ENCODE measurements around the gene NEK7. TPM values are rescaled to one million over a fixed set of nuclear protein-coding genes. Genes with fewer than 3 reads are reported as not detected.

The NEK7 gene
- polyA plus RNA-seq, 1 donor (not counting 4 experiments of a cell fraction or from before 2014, with no cell fraction given): 56.8 TPM

- no peak for TF ChIP-seq EZH2 (IDR thresholded peaks at IDR 0.05; ENCODE audit: low read length)
- TF ChIP-seq, protein P1, sequence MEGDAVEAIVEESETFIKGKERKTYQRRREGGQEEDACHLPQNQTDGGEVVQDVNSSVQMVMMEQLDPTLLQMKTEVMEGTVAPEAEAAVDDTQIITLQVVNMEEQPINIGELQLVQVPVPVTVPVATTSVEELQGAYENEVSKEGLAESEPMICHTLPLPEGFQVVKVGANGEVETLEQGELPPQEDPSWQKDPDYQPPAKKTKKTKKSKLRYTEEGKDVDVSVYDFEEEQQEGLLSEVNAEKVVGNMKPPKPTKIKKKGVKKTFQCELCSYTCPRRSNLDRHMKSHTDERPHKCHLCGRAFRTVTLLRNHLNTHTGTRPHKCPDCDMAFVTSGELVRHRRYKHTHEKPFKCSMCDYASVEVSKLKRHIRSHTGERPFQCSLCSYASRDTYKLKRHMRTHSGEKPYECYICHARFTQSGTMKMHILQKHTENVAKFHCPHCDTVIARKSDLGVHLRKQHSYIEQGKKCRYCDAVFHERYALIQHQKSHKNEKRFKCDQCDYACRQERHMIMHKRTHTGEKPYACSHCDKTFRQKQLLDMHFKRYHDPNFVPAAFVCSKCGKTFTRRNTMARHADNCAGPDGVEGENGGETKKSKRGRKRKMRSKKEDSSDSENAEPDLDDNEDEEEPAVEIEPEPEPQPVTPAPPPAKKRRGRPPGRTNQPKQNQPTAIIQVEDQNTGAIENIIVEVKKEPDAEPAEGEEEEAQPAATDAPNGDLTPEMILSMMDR (optimal IDR thresholded peaks at IDR 0.05 in 1 of 3, IDR thresholded peaks at IDR 0.05 in 1 of 3, conservative IDR thresholded peaks at IDR 0.05 in 1 of 3; ENCODE audit: extremely low read depth in 1 of 3, insufficient read depth in 2 of 3, low read length in 3 of 3): no peak
- Histone ChIP-seq H3K27ac (ENCODE audit: control insufficient read depth, insufficient read depth, low read length) (peak overlapping the region; percentile 17), H3K9me3 (ENCODE audit: control insufficient read depth, low read depth, low read length) (no peaks in the 10 kb centered on the region), H3K9ac (ENCODE audit: control insufficient read depth, extremely low read depth, insufficient read depth, low read length) (no peak overlapping the region), H3K4me3 (ENCODE audit: control insufficient read depth in 2 of 3, extremely low read depth in 1 of 3, insufficient read depth in 2 of 3, low read depth in 1 of 3, low read length in 3 of 3) (no peak overlapping the region), H3K4me2 (ENCODE audit: control insufficient read depth, extremely low read depth, insufficient read depth, low read depth, low read length) (peak overlapping the region; percentile 22), H3K4me1 (ENCODE audit: control insufficient read depth, extremely low read depth, insufficient read depth, low read length) (peaks cover 17% of the 10 kb centered on the region), H3K9me1 (ENCODE audit: control insufficient read depth, extremely low read depth, insufficient read depth, low read length) (no peaks in the 10 kb centered on the region), H3K36me3 (ENCODE audit: control insufficient read depth in 2 of 2, extremely low read depth in 1 of 2, insufficient read depth in 2 of 2, low read length in 2 of 2) (no peaks in the 10 kb centered on the region), H4K20me1 (ENCODE audit: control insufficient read depth, extremely low read depth, insufficient read depth, low read length) (no peaks in the 10 kb centered on the region), H3K79me2 (ENCODE audit: control insufficient read depth, insufficient read depth, low read length) (peaks cover 85% of the 10 kb centered on the region), H3K27me3 (ENCODE audit: control insufficient read depth, extremely low read depth, insufficient read depth, low read length) (no peaks in the 10 kb centered on the region), H2AFZ (ENCODE audit: control insufficient read depth, low read length) (no peak overlapping the region)
- FAIRE-seq: no peak
- dilution Hi-C loops (cut with MboI; ENCODE audit: extremely low pct_ligation_motif_present, low sequenced_read_pairs): no loop called here
- DNase-seq (ENCODE audit: low read depth, low spot score): no peak
These were observed 4.3 kb downstream of the NEK7 start for GRCh38 chr1:198160946-198161614.

DNA sequence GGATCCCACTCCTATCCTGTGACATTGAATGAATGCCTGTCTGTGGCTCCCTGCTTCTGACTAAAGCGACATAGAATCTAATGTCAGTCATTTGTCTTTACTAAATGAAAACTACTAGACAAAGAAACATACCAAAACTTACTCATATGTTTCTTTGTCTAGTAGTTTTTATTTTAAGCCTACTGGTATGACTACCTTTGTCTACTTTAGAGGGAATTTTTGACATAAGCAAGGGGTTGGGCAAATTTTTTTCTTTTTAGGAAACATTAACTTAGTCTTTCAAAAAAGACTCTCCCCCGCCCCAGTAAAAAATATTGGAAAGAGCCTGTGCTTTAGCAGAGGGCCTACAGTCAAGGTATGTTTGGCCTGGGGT, 4.9 kb downstream of the NEK7 start:
- DNase-seq (ENCODE audit: low read depth, low spot score) (no peak), FAIRE-seq (peak; percentile 17)
- Histone ChIP-seq H3K9me1 (ENCODE audit: control insufficient read depth, extremely low read depth, insufficient read depth, low read length) (no peaks in the 10 kb centered on the region), H2AFZ (ENCODE audit: control insufficient read depth, low read length) (no peak overlapping the region), H3K4me3 (ENCODE audit: control insufficient read depth in 2 of 3, extremely low read depth in 1 of 3, insufficient read depth in 2 of 3, low read depth in 1 of 3, low read length in 3 of 3) (no peak overlapping the region), H3K36me3 (ENCODE audit: control insufficient read depth in 2 of 2, extremely low read depth in 1 of 2, insufficient read depth in 2 of 2, low read length in 2 of 2) (no peaks in the 10 kb centered on the region), H3K4me2 (ENCODE audit: control insufficient read depth, extremely low read depth, insufficient read depth, low read depth, low read length) (no peak overlapping the region), H3K27me3 (ENCODE audit: control insufficient read depth, extremely low read depth, insufficient read depth, low read length) (no peaks in the 10 kb centered on the region), H3K27ac (ENCODE audit: control insufficient read depth, insufficient read depth, low read length) (peak overlapping the region; percentile 17), H3K9me3 (ENCODE audit: control insufficient read depth, low read depth, low read length) (no peaks in the 10 kb centered on the region), H3K79me2 (ENCODE audit: control insufficient read depth, insufficient read depth, low read length) (peaks cover 91% of the 10 kb centered on the region), H3K4me1 (ENCODE audit: control insufficient read depth, extremely low read depth, insufficient read depth, low read length) (peaks cover 19% of the 10 kb centered on the region), H4K20me1 (ENCODE audit: control insufficient read depth, extremely low read depth, insufficient read depth, low read length) (no peaks in the 10 kb centered on the region), H3K9ac (ENCODE audit: control insufficient read depth, extremely low read depth, insufficient read depth, low read length) (no peak overlapping the region)
- dilution Hi-C loops (cut with MboI; ENCODE audit: extremely low pct_ligation_motif_present, low sequenced_read_pairs): no loop called here
- TF ChIP-seq, protein P1 (optimal IDR thresholded peaks at IDR 0.05 in 1 of 3, IDR thresholded peaks at IDR 0.05 in 1 of 3, conservative IDR thresholded peaks at IDR 0.05 in 1 of 3; ENCODE audit: extremely low read depth in 1 of 3, insufficient read depth in 2 of 3, low read length in 3 of 3): no peak
- no peak for TF ChIP-seq EZH2 (IDR thresholded peaks at IDR 0.05; ENCODE audit: low read length)

All from keratinocyte (primary cell).